NCI-H748 (cell line): ENCODE measurements around the gene RBM25.

Experiments
- DNase-seq: peaks from one replicate; lab custom pipeline; 2025; ENCODE audit not compliant: unreplicated experiment; lab: John Stamatoyannopoulos, UW

Gene RBM25

GRCh38 chr14:73102806-73103497 is 44.6 kb downstream of the RBM25 start:
- DNase-seq, result no peak

- DNase-seq, result no peak
These were observed 46.7 kb downstream of the RBM25 start for GRCh38 chr14:73105050-73105449.

GRCh38 chr14:73105727-73106126 is 47.4 kb downstream of the RBM25 start:
- DNase-seq, result no peak

GRCh38 chr14:73116079-73116665 is 57.8 kb downstream of the RBM25 start:
- DNase-seq, result no peak

- DNase-seq, result no peak
These were observed 66.0 kb downstream of the RBM25 start for GRCh38 chr14:73124180-73124894.

- peak; percentile 31 for DNase-seq
These were observed 66.8 kb downstream of the RBM25 start for GRCh38 chr14:73125169-73125588.

- DNase-seq, result no peak
These were observed 67.4 kb downstream of the RBM25 start for GRCh38 chr14:73125746-73126145.

GRCh38 chr14:73133795-73134194 is 75.5 kb downstream of the RBM25 start:
- DNase-seq, result no peak

GRCh38 chr14:73136085-73136386 is 77.7 kb downstream of the RBM25 start:
- no peak for DNase-seq

- DNase-seq, result peak; percentile 94
These were observed 78.3 kb downstream of the RBM25 start, which contains the start of gene PSEN1 for GRCh38 chr14:73136387-73137225. Gene PSEN1, plus strand, starts transcription at chr14:73136507. Its CDS starts 11,513 bp downstream, at chr14:73148020.

GRCh38 chr14:73140811-73141323 is 82.5 kb downstream of the RBM25 start:
- DNase-seq, result no peak

- no peak for DNase-seq
These were observed 83.9 kb downstream of the RBM25 start for GRCh38 chr14:73142216-73142615.

- DNase-seq, result no peak
These were observed 84.7 kb downstream of the RBM25 start for GRCh38 chr14:73143003-73143402.

GRCh38 chr14:73143617-73144016 is 85.3 kb downstream of the RBM25 start:
- DNase-seq, result no peak

GRCh38 chr14:73145371-73145770 is 87.0 kb downstream of the RBM25 start:
- DNase-seq, result no peak

- no peak for DNase-seq
These were observed 87.8 kb downstream of the RBM25 start for GRCh38 chr14:73146111-73146510.

- DNase-seq, result no peak
These were observed 91.4 kb downstream of the RBM25 start for GRCh38 chr14:73149753-73150152.

- no peak for DNase-seq
These were observed 94.9 kb downstream of the RBM25 start for GRCh38 chr14:73153272-73153671.

GRCh38 chr14:73162251-73162650 is 103.9 kb downstream of the RBM25 start:
- DNase-seq, result no peak

- no peak for DNase-seq
These were observed 108.1 kb downstream of the RBM25 start for GRCh38 chr14:73166399-73166798.

- DNase-seq, result no peak
These were observed 109.4 kb downstream of the RBM25 start for GRCh38 chr14:73167727-73168126.
